ENCODE measurements around the gene REXO5.
A peak's percentile ranks its signal among the peaks of the same experiment; 100 is the strongest.

The REXO5 gene

GRCh38 chr16:20870122-20870820, 63.9 kb downstream of the REXO5 start:
- no peak overlapping the region for H3K4me3 ChIP-seq (ENCODE audit: low read depth, low read length)
- no peak overlapping the region for H3K4me2 ChIP-seq (ENCODE audit: low read length)
- no peak for TF ChIP-seq CTCF (IDR thresholded peaks at IDR 0.05)
- H3K36me3 ChIP-seq (ENCODE audit: control insufficient read depth, insufficient read depth, low read length): no peaks in the 10 kb centered on the region
- peak overlapping the region; percentile 49 for H3K27ac ChIP-seq
- H3K9me3 ChIP-seq (ENCODE audit: control insufficient read depth, low read length): no peaks in the 10 kb centered on the region
- no peaks in the 10 kb centered on the region for H3K27me3 ChIP-seq (ENCODE audit: control insufficient read depth, insufficient read depth, low read length)
- no peak overlapping the region for H2AFZ ChIP-seq
- H3K79me2 ChIP-seq: peaks cover 34% of the 10 kb centered on the region
- peaks cover 50% of the 10 kb centered on the region for H3K4me1 ChIP-seq
- H3K9ac ChIP-seq: no peak overlapping the region

GRCh38 chr16:20871258-20871657, 64.9 kb downstream of the REXO5 start:
- H3K27me3 ChIP-seq (ENCODE audit: control insufficient read depth, insufficient read depth, low read length): no peaks in the 10 kb centered on the region
- peaks cover 30% of the 10 kb centered on the region for H3K79me2 ChIP-seq
- H3K4me1 ChIP-seq: peaks cover 49% of the 10 kb centered on the region
- H3K27ac ChIP-seq: peak overlapping the region; percentile 49
- no peaks in the 10 kb centered on the region for H3K36me3 ChIP-seq (ENCODE audit: control insufficient read depth, insufficient read depth, low read length)
- no peak for TF ChIP-seq CTCF (IDR thresholded peaks at IDR 0.05)
- no peak overlapping the region for H3K4me3 ChIP-seq (ENCODE audit: low read depth, low read length)
- H3K4me2 ChIP-seq (ENCODE audit: low read length): no peak overlapping the region
- H3K9ac ChIP-seq: no peak overlapping the region
- no peak overlapping the region for H2AFZ ChIP-seq
- H3K9me3 ChIP-seq (ENCODE audit: control insufficient read depth, low read length): no peaks in the 10 kb centered on the region

GRCh38 chr16:20871941-20872815, 65.9 kb downstream of the REXO5 start:
- Histone ChIP-seq H2AFZ (no peak overlapping the region), H3K4me2 (ENCODE audit: low read length) (no peak overlapping the region), H3K27me3 (ENCODE audit: control insufficient read depth, insufficient read depth, low read length) (no peaks in the 10 kb centered on the region), H3K4me1 (peaks cover 41% of the 10 kb centered on the region), H3K9ac (no peak overlapping the region), H3K9me3 (ENCODE audit: control insufficient read depth, low read length) (no peaks in the 10 kb centered on the region), H3K79me2 (peaks cover 27% of the 10 kb centered on the region), H3K27ac (peak overlapping the region; percentile 49), H3K4me3 (ENCODE audit: low read depth, low read length) (no peak overlapping the region), H3K36me3 (ENCODE audit: control insufficient read depth, insufficient read depth, low read length) (no peaks in the 10 kb centered on the region)
- no peak for TF ChIP-seq CTCF (IDR thresholded peaks at IDR 0.05)

- H3K27me3 ChIP-seq (ENCODE audit: control insufficient read depth, insufficient read depth, low read length): no peaks in the 10 kb centered on the region
- H3K4me3 ChIP-seq (ENCODE audit: low read depth, low read length): no peak overlapping the region
- H3K27ac ChIP-seq: no peak overlapping the region
- no peak overlapping the region for H3K4me2 ChIP-seq (ENCODE audit: low read length)
- no peak overlapping the region for H2AFZ ChIP-seq
- H3K79me2 ChIP-seq: peaks cover 26% of the 10 kb centered on the region
- TF ChIP-seq CTCF (IDR thresholded peaks at IDR 0.05): no peak
- H3K36me3 ChIP-seq (ENCODE audit: control insufficient read depth, insufficient read depth, low read length): no peaks in the 10 kb centered on the region
- no peaks in the 10 kb centered on the region for H3K9me3 ChIP-seq (ENCODE audit: control insufficient read depth, low read length)
- H3K4me1 ChIP-seq: peaks cover 41% of the 10 kb centered on the region
- no peak overlapping the region for H3K9ac ChIP-seq
Measured at GRCh38 chr16:20873331-20873730, 67.0 kb downstream of the REXO5 start.
